NCI-H146 treated with DMSO at 0.1 percent for 48 hours (cell line): ENCODE data around the gene LLPH.

ENCODE experiments used
- DNase-seq: peaks from one replicate; lab custom pipeline; 2025; ENCODE audit not compliant: unreplicated experiment; lab: John Stamatoyannopoulos, UW

Gene LLPH

DNA sequence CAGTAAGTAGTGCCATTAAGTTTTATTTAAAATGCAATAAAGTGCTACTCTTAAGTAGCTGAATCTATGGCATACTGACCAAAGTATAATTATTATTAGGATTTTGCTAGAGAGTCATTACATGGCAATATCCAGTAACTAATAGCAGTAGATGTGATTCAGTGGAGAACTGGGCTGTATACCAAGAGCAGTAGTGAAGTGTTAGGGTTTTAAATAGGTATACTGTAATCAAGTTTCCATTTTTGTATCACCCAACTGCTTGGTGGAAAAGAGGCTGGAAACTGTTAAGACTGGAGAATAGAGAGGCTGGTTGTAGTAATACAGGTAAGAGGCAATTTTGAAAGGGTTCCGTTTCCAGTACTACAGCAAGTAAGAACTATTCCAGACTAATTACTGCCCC is 13.3 kb upstream of the LLPH start:
- no peak for DNase-seq

DNA sequence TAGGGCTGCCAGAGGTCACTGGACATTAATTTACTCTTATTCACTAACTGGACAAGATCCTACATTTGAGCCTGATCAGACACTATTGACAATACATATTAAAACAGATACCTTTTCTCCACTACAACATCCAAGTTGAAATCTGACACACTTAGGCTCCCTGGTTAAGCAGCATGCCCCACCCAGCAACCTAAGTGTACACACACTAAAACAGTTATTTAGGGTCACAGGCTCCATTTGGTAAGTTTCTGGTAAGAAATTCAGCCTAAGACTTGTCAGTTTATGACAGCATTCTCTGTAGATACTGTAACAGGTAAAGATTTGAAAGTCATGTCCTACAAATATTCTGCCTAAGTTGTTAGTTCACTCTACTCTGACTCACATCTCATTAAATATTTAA is 12.3 kb upstream of the LLPH start:
- no peak for DNase-seq

DNA sequence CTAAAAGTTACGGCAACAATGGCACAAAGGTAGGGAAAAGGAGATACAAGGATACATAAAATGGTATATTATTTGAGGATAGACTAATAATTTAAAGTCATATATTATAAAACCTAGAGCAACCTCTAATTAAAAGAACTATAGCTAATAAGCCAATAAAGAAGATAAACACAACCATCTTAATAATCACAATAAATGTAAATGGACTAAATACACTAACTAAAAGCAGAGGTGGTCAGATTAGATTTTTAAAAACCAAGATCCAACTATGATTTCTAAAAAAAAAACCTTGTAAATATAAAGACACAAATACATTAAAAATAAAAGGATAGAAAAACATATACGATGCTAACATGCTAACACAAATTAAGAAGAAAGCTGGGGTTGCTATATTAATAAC is 10.7 kb upstream of the LLPH start:
- DNase-seq = no peak

- no peak for DNase-seq
Observed at GRCh38 chr12:66140731-66141130, 10.2 kb upstream of the LLPH start.

- DNase-seq = no peak
Observed at GRCh38 chr12:66139328-66139727, 8.8 kb upstream of the LLPH start.

DNA sequence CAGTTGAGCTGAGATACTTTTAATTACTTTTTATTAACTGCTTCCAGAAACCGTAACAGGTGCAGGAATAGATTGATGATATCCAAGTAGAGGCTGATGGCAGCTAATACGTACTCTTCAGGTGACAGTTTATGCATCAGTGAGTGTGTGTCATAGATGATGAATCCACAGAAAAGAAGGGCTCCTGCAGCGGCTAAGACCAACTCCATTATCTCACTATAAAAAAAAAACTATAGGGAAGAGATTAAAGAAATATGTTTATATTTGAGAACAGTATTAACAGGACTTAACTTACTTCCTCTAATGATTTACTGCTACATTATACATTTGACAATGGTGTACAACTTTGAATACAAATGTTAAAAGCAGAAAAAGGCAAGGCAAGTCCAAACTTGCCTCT is 7.4 kb upstream of the LLPH start:
- DNase-seq = no peak

DNA sequence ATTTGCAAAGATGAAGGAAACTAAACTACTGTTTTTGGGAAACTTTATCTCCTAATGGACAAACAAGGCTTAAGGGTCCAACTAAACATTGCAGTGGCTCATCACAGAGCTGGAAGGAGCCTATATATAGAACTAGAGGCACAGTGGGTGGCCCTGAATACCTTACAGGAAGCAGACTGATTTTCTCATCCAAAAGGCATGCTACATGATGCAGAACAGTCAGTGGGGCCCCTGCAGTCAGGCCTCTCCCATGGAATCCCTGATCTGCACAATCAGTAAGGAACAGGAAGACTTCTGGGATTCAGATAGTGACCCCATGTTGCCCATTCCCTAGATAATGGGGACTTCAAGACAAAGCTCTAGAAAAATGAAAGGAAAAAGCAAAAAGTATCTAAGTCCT is 1.9 kb upstream of the LLPH start:
- no peak for DNase-seq

DNA sequence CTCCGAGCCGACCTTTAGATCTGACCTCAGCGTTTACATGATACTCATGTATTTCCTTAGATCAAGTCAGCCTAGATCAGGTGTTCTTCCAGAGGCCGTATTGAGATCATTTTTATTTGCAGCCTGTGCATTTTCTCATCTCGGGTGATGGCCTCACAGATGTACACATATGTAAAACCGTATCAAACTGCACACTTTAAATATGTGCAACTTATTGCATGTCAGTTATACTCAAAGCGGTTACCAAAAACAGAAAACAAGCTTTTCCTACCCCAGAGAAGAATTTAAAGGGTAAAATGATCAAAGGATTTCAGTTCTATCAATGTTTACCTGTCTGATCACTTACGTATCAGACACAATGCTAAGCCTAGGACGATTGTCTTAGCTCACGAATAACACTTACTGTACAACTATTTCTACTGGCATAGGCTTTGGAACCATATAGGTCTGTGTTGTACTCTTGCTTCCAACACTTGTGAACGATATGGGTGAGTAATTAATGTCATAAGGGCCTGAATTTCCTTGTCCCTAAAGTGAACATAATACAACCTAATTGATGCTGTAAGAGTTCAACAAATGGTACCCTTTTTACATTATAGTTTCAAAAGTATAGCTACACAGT is 628 bp upstream of the LLPH start:
- DNase-seq = no peak

DNA sequence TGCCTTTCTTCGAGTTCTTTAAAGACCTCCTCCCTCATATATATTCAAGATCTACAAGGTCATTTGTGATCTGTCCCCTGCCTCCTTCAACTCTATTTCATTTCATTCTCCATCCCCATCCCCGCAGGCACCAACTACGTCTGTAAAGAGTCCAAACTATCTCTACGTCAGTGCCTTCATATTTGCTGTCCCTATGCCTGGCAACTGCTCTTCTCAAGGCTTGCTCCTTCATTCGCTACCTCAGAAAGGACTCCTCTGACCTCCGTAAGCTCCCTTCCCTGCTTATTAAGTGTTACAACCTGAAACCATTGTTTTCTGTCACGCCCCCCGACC is 650 bp downstream of the LLPH start:
- DNase-seq = no peak

DNA sequence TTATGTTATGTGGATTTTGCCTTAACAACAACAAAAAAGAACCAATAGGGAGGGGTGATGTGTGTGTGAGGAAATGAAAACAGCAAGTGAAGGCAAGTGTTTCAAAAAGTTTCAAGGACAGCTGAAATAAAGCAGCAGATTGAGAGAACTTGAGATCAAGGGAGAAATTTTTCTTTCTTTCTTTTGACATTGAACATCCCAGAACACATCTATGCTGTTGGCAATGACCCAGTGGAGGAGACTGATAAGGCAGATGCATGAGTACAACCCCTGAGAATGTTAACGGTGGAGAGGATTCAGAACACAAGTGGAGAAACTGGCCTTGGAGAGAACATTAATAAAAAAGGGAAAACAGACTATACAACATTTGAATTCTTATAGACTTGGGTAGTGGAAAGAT is 2.9 kb downstream of the LLPH start:
- DNase-seq = no peak

DNA sequence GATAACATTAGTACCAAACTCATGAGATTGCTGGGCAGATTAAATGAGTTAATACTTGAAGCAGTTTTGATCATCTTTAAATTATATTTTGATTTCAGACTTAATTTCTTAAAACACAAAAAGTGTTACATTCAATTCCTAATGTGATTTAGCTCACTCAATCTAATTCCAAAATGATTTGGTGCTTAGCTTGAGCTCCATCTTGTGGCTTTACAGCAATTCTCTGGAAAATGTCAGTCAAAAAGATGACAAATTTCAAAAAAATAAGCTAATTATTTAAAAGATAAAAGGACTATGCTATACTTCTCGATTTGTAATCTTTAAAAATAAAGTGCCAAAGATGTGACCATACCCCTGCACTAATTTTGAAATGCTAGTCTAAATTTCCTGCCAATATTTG is 10.1 kb downstream of the LLPH start:
- no peak for DNase-seq

- DNase-seq = no peak
Observed at GRCh38 chr12:66119870-66120241, 10.7 kb downstream of the LLPH start.

DNA sequence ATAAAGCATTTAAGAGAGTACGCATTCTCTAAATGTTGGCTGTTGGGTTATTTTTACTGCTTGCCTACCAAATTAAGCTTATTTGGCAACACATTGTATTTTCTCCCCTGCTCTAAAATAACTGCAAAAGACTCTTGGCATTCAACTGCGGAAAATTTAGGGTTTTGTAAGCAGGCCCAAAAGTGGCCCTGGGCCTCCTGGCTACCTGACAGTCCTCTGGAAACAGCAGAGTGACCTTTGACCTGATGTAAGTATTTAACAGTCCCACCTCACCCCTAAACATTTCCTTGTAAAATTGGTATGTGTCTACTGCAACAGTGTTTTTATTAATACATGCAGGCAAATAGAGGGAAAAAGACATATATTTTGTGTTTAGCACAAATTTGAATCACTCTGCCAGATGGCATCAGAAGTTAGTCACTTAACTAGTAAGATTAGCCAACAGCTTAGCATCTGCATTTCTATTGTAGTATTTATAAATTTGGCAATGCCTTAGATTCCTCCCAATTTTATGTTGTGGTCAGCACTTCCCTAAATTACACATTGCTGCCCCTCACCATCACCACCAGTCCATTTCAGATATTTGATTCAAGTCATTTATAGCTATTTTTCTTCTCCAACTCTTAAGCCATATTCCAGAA is 11.2 kb downstream of the LLPH start:
- DNase-seq = no peak

GRCh38 chr12:66118240-66118891 is 12.2 kb downstream of the LLPH start:
- DNase-seq = no peak

DNA sequence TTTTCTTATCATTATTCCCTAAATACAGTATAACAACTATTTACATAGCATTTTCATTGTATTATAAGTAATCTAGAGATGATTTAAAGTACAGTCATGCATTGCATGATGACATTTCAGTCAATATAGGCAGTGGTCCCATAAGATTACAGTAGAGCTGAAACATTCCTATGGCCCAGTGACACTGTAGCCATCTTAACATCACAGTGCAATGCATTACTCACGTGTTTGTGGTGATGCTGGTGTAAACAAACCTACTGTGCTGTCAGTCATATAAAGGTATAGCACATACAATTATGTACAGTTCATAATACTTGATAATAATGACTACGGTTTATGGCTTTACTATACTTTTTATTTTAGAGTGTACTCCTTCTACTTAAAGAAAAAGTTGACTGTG is 13.3 kb downstream of the LLPH start:
- DNase-seq = no peak

GRCh38 chr12:66115071-66115600 is 15.4 kb downstream of the LLPH start:
- no peak for DNase-seq

DNA sequence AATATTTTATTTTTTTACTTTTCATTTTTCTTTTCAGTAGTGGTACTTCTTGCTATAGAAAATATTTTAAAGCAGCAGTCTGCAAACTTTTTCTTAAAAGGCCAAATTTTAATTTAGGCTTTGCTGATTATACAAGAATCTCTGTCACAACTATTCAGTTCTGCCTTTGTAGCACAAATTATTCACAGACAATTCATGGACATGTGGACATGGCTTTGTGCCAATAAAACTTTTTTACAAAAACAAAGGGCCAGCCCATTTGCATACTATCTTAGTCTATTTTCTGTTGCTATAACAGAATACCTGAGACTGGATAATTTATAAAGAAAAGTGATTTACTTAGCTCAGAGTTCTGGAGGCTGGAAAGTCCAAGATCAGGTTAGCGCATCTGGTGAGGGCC is 17.1 kb downstream of the LLPH start:
- no peak for DNase-seq

DNA sequence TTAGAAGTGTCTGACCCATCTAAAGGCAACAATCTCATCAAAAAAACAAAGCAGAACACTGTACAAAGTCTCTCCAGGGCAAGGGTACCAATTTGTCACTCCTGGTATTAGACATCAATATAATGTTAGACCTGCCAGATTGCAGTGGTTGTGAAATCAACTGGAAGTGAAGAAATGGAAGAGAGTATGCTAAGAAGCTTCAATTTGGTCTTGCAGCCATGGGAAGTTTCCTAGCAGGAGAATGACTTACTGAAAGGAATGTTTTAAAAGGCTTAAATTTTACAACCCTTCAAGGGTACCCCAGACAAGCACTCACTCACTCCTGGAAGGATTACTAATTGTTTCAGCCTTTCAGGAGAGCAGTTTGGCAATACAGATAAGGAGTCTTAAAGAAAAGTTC is 18.9 kb downstream of the LLPH start:
- no peak for DNase-seq

DNA sequence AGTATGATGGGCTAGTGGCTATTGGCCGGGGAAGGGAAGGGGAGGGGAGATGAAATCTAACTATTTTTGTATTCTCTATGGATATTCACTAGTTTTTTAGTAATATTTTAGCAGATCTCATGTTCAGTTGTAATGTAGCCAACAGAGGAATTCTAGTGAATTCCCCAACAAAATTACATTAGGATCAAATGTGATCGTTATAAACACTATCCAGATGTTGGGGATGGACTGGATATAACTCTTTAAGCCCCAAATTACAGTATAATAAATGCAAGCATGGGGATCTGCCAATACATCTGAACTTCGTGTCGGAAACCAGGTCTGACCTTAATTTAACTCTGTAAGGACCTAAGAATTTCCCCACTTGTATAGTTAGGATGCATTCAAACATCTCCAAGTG is 21.5 kb downstream of the LLPH start:
- no peak for DNase-seq

- DNase-seq = no peak
Observed at GRCh38 chr12:66108386-66108785, 22.2 kb downstream of the LLPH start.

DNA sequence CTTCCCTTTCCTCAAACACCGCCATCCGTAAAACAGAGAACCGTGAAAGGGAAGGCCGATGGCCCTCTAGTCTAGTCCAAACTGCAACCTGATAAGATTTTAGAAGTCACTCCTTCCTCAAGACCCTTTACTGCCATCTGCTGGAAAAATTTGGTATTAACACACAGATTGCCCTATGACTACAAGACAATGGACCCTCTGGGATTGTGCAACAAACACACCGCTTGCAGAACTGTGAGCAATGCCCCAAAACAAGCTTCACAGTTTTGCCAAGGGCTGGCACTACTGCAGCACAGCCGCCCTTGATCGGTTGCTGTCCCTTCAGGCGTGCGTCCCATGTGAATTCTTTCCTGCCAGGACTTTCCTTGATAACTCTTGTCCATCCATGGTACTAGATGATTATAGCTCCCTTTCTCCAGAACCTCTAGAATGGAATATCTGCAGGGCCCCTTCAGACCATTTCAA is 23.1 kb downstream of the LLPH start:
- DNase-seq = peak; percentile 70
